Activated CD4-positive, alpha-beta T cell treated with anti-CD3 and anti-CD28 coated beads, Interleukin-2, amount 10 ng/mL, durations not matched to agents 24 days and 14 days (primary cell): Measurements from ENCODE around the gene GFPT2. TPM values are rescaled to one million over a fixed set of nuclear protein-coding genes. Genes with fewer than 3 reads are reported as not detected.

Experiments
- DNase-seq: peaks from one replicate; pipeline ENCODE4 v3.0.0; 2022
- H3K27ac Mint-ChIP-seq: one replicate; pipeline ENCODE4 v1.8.0; 2022; ENCODE audit warnings: mild to moderate bottlenecking, mixed read lengths
- H3K27me3 Mint-ChIP-seq: one replicate; pipeline ENCODE4 v1.8.0; 2022; ENCODE audit warnings: mixed read lengths
- H3K36me3 Mint-ChIP-seq: one replicate; pipeline ENCODE4 v1.8.0; 2022; ENCODE audit warnings: low read depth, mild to moderate bottlenecking, mixed read lengths
- H3K4me1 Mint-ChIP-seq: one replicate; pipeline ENCODE4 v1.8.0; 2021; ENCODE audit warnings: mixed read lengths
- H3K4me3 Mint-ChIP-seq: one replicate; pipeline ENCODE4 v1.8.0; 2022; ENCODE audit warnings: mild to moderate bottlenecking, moderate library complexity, mixed read lengths
- H3K9me3 Mint-ChIP-seq: one replicate; pipeline ENCODE4 v1.8.0; 2021; ENCODE audit warnings: mixed read lengths
- intact Hi-C: fragments of 100-400 bp; cut with micrococcal nuclease; formaldehyde crosslinking; loops from one replicate; pipeline ENCODE4 v1.15.1; 2023
- total RNA-seq: library from RNA; stranded (reverse); gene quantifications from 2 replicates; pipeline ENCODE4 v1.2.3, GENCODE V29; 2022

The GFPT2 gene
- total RNA-seq, 1 donor from 2014 or later = 0.42 TPM

- H3K4me1 Mint-ChIP-seq = no peaks in the 10 kb centered on the region
- H3K9me3 Mint-ChIP-seq = no peaks in the 10 kb centered on the region
- intact Hi-C loops = no loop called here
- peaks cover 1% of the 10 kb centered on the region for H3K27me3 Mint-ChIP-seq
- H3K36me3 Mint-ChIP-seq = no peaks in the 10 kb centered on the region
- H3K27ac Mint-ChIP-seq = no peak overlapping the region
- DNase-seq = no peak
- no peak overlapping the region for H3K4me3 Mint-ChIP-seq
Measured at GRCh38 chr5:180382926-180383325, 29.8 kb upstream of the GFPT2 start.

- H3K4me3 Mint-ChIP-seq = no peak overlapping the region
- no peak overlapping the region for H3K27ac Mint-ChIP-seq
- H3K27me3 Mint-ChIP-seq = peaks cover 1% of the 10 kb centered on the region
- intact Hi-C loops = no loop called here
- no peaks in the 10 kb centered on the region for H3K9me3 Mint-ChIP-seq
- no peak for DNase-seq
- H3K36me3 Mint-ChIP-seq = no peaks in the 10 kb centered on the region
- H3K4me1 Mint-ChIP-seq = no peaks in the 10 kb centered on the region
Measured at GRCh38 chr5:180381851-180382480, 28.8 kb upstream of the GFPT2 start.

- Mint-ChIP-seq H3K36me3 (no peaks in the 10 kb centered on the region), H3K9me3 (no peaks in the 10 kb centered on the region), H3K4me3 (no peak overlapping the region), H3K4me1 (no peaks in the 10 kb centered on the region), H3K27ac (no peak overlapping the region), H3K27me3 (peaks cover 1% of the 10 kb centered on the region)
- DNase-seq = no peak
- intact Hi-C loops = no loop called here
Measured at GRCh38 chr5:180381428-180381827, 28.3 kb upstream of the GFPT2 start.

- Mint-ChIP-seq H3K9me3 (no peaks in the 10 kb centered on the region), H3K27me3 (peaks cover 1% of the 10 kb centered on the region), H3K4me3 (no peak overlapping the region), H3K4me1 (no peaks in the 10 kb centered on the region), H3K27ac (no peak overlapping the region), H3K36me3 (no peaks in the 10 kb centered on the region)
- DNase-seq = no peak
- intact Hi-C loops = no loop called here
Measured at GRCh38 chr5:180380856-180381255, 27.7 kb upstream of the GFPT2 start.

GRCh38 chr5:180380441-180380840, 27.3 kb upstream of the GFPT2 start:
- intact Hi-C loops = no loop called here
- DNase-seq = no peak
- Mint-ChIP-seq H3K27ac (no peak overlapping the region), H3K4me3 (no peak overlapping the region), H3K4me1 (no peaks in the 10 kb centered on the region), H3K9me3 (no peaks in the 10 kb centered on the region), H3K36me3 (no peaks in the 10 kb centered on the region), H3K27me3 (peaks cover under 1% of the 10 kb centered on the region)

- Mint-ChIP-seq H3K9me3 (no peaks in the 10 kb centered on the region), H3K36me3 (no peaks in the 10 kb centered on the region), H3K27me3 (no peaks in the 10 kb centered on the region), H3K4me1 (no peaks in the 10 kb centered on the region), H3K27ac (no peak overlapping the region), H3K4me3 (no peak overlapping the region)
- intact Hi-C loops = no loop called here
- DNase-seq = no peak
Measured at GRCh38 chr5:180379355-180380070, 26.4 kb upstream of the GFPT2 start.

- Mint-ChIP-seq H3K4me1 (no peaks in the 10 kb centered on the region), H3K27me3 (no peaks in the 10 kb centered on the region), H3K4me3 (no peak overlapping the region), H3K27ac (no peak overlapping the region), H3K9me3 (no peaks in the 10 kb centered on the region), H3K36me3 (no peaks in the 10 kb centered on the region)
- no peak for DNase-seq
- intact Hi-C loops = no loop called here
Measured at GRCh38 chr5:180378438-180379344, 25.6 kb upstream of the GFPT2 start.

GRCh38 chr5:180377556-180378197, 24.5 kb upstream of the GFPT2 start:
- Mint-ChIP-seq H3K27ac (no peak overlapping the region), H3K27me3 (no peaks in the 10 kb centered on the region), H3K36me3 (no peaks in the 10 kb centered on the region), H3K4me1 (no peaks in the 10 kb centered on the region), H3K4me3 (no peak overlapping the region), H3K9me3 (no peaks in the 10 kb centered on the region)
- intact Hi-C loops = no loop called here
- no peak for DNase-seq

GRCh38 chr5:180376511-180376910, 23.4 kb upstream of the GFPT2 start:
- DNase-seq = no peak
- Mint-ChIP-seq H3K27ac (no peak overlapping the region), H3K9me3 (no peaks in the 10 kb centered on the region), H3K4me3 (no peak overlapping the region), H3K4me1 (no peaks in the 10 kb centered on the region), H3K36me3 (no peaks in the 10 kb centered on the region), H3K27me3 (no peaks in the 10 kb centered on the region)
- intact Hi-C loops = no loop called here

- H3K27ac Mint-ChIP-seq = no peak overlapping the region
- no peak for DNase-seq
- no peaks in the 10 kb centered on the region for H3K4me1 Mint-ChIP-seq
- no peaks in the 10 kb centered on the region for H3K36me3 Mint-ChIP-seq
- H3K4me3 Mint-ChIP-seq = no peak overlapping the region
- no peaks in the 10 kb centered on the region for H3K9me3 Mint-ChIP-seq
- intact Hi-C loops = no loop called here
- no peaks in the 10 kb centered on the region for H3K27me3 Mint-ChIP-seq
Measured at GRCh38 chr5:180375955-180376354, 22.8 kb upstream of the GFPT2 start.

- no peaks in the 10 kb centered on the region for H3K27me3 Mint-ChIP-seq
- no peaks in the 10 kb centered on the region for H3K9me3 Mint-ChIP-seq
- DNase-seq = no peak
- H3K4me3 Mint-ChIP-seq = no peak overlapping the region
- H3K27ac Mint-ChIP-seq = no peak overlapping the region
- no peaks in the 10 kb centered on the region for H3K36me3 Mint-ChIP-seq
- intact Hi-C loops = no loop called here
- no peaks in the 10 kb centered on the region for H3K4me1 Mint-ChIP-seq
Measured at GRCh38 chr5:180375291-180375690, 22.2 kb upstream of the GFPT2 start.

- Mint-ChIP-seq H3K9me3 (no peaks in the 10 kb centered on the region), H3K36me3 (no peaks in the 10 kb centered on the region), H3K4me1 (no peaks in the 10 kb centered on the region), H3K27me3 (no peaks in the 10 kb centered on the region), H3K27ac (no peak overlapping the region), H3K4me3 (no peak overlapping the region)
- DNase-seq = no peak
- intact Hi-C loops = no loop called here
Measured at GRCh38 chr5:180373870-180374269, 20.7 kb upstream of the GFPT2 start.

- Mint-ChIP-seq H3K4me1 (no peaks in the 10 kb centered on the region), H3K36me3 (no peaks in the 10 kb centered on the region), H3K9me3 (no peaks in the 10 kb centered on the region), H3K27me3 (no peaks in the 10 kb centered on the region), H3K4me3 (no peak overlapping the region), H3K27ac (no peak overlapping the region)
- no peak for DNase-seq
- intact Hi-C loops = no loop called here
Measured at GRCh38 chr5:180373454-180373853, 20.3 kb upstream of the GFPT2 start.

- no peak overlapping the region for H3K27ac Mint-ChIP-seq
- no peak overlapping the region for H3K4me3 Mint-ChIP-seq
- no peaks in the 10 kb centered on the region for H3K4me1 Mint-ChIP-seq
- no peaks in the 10 kb centered on the region for H3K9me3 Mint-ChIP-seq
- H3K36me3 Mint-ChIP-seq = no peaks in the 10 kb centered on the region
- no peaks in the 10 kb centered on the region for H3K27me3 Mint-ChIP-seq
- intact Hi-C loops = no loop called here
- no peak for DNase-seq
Measured at GRCh38 chr5:180371949-180372348, 18.8 kb upstream of the GFPT2 start.
